Right forelimb (tissue), 1 donor: Measurements from ENCODE around the gene TPRG1.

ENCODE experiments used
- DNase-seq: peaks from one replicate; pipeline ENCODE4 v3.0.0-alpha.2; 2018

TPRG1 gene

DNA sequence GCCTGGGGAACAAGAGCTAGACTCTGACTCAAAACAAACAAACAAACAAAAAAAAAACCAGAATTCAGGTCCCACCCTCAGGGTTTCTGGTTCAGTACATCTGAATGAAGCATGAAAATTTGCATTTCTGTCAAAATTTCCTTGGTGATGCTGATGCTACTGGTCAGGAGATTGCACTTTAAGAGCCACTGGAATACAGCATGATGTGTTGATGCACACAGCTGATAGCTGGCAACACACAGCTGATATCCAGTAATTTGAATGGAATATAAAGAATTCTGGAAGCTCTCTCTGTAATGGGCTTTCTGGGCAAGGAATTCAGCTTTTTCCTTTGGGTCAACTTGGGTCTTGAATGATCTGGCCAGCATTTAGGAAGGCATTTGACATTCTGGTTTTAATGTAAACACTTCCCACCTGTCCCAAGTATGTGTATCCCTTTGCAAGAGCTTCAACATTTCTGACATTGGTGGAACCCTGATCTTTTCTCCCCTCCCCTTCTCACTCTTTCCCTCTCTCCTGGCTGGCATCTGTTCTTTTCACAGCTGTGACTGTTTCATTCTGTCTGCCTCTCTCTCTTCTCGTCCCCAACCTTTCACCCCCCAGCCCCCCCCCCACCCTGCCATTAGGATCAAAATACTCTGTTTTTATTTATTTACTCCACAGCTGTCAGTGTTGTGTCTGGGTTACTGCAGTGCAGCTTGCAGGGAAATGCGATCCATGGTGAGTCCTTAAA is 189.5 kb downstream of the TPRG1 start:
- DNase-seq: no peak

DNA sequence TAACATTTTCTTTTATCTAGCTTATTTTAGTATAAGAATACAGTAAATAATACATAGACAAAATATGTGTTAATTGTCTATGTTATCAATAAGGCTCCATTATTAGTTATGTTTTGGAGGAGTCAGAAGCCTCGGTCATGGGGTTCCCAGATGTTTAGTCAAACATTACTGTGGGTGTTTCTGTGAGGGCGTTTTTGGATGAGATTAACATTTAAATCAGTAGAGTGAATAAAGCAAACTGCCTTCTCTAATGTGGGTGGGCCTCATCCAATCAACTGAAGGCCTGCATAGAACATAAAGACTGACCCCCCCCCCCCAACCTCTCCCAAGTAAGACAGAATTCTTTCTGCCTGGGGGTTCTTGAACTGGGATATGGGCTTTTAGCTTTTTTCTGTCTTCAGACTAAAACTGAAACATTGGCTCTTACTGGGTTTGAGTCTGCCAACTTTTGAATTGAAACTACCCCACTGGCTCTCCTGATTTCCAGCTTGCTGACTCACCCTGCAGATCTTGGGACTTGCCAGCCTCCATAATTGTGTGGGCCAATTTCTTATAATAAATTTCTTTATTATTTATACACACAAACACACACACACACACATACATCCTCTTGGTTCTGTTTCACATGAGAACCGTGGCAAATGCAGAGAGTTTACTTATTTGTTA is 192.0 kb downstream of the TPRG1 start:
- no peak for DNase-seq

DNA sequence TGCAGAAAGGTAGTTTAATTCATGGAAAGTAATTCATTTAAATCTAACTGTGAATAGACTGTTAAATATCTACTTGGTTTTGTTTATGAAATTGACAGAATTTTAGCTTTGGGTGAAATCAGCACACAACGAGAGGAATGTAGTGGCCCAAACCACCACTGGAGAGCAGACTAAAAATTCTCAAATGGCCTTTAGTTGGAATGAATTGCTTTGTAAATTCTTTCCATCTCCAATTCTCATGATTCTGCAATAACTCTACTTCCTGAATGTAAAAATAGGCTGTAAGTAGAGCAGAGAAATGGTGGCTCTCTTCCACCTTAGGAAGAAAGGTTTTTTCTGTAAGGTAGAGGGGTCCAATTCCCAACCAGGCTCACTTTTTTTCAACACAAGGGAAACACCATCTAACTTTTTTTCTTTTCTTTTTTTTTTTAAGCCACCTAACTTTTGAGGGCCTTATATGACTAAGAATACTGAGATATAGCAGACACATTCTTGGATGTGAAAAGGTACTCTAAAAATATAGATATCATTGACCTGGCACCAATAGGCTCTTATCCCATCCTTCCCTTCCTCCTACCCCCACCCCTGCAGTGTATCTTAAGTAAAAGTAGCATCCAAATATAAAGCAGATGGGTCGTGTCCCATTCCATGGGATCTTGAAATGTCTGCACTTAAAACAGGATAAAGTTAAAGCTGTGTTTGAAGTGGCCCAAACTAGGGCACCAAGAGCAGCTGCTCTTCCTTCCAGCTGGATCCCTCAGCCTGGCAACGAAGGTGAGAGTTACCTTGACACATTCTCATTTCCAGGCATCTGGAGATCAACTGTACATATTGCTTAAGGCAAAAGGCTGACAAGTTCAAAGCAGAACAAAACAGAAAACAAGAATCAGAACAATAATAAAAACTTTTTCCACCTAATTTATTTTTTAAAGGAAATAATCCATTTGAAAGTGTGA is 194.1 kb downstream of the TPRG1 start:
- no peak for DNase-seq

DNA sequence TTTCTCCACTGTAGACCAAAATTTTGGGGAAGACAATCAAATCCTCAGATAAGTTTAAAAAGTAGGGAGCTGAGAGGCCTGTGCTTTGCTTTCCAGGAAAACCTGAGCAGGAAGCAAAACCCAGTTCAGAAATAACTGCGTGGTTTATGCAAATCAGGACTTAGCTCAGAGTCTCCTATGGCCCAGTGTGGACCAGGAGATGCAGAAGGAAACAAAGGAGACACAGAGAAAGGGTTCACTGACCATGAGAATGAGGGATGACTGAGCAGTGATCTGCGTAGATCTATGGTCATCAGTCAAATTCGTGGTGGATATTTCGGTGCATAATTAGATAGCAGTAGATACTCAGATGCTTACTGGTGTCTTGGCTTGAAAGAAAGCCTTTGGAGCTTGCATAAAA is 196.6 kb downstream of the TPRG1 start:
- no peak for DNase-seq

DNA sequence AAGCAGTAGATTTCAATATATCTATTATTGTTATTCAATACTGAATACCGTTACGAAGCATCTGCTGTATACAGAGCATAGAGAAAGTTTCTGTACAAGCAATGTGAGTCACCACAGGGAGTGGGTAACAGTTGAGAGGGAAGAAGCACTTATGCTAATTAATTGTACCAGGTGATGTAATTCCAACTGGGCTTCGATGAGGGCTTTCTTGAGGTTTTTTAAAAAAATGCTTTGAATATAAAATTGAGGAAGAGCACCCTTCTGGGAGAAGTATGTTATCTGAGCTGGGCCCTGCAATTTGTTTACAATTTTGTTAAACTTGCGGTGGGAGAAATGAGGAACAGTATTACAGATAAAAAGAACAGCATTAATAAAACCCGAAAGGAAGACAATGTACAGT is 197.9 kb downstream of the TPRG1 start:
- no peak for DNase-seq

DNA sequence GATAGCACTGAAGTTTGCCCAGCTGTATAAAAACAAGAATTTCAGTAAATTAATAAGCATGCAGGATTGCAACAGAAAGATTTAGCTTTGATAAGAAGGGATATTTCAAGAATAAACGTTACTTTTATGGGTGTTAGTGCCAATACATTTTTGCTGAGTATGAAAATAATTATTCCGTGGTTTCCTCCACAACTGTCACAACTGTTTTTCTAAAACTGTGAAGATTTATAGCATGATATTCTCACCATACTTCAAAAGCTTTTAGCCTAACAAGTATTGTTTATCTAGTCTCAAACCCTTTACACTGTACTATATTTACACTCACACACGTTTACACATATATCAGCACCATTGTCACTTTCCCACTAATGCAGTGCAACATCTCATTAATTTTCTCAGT is 200.5 kb downstream of the TPRG1 start:
- no peak for DNase-seq
